Ramos (cell line): Measurements from ENCODE around the gene HIPK2.

Experiments
- in situ Hi-C: fragments of 300-500 bp; cut with MboI; formaldehyde crosslinking; loops from one replicate; pipeline ENCODE4 v1.14.3; 2022; ENCODE audit warnings: low sequenced_read_pairs; ENCODE audit not compliant: unreplicated experiment

Gene HIPK2

DNA sequence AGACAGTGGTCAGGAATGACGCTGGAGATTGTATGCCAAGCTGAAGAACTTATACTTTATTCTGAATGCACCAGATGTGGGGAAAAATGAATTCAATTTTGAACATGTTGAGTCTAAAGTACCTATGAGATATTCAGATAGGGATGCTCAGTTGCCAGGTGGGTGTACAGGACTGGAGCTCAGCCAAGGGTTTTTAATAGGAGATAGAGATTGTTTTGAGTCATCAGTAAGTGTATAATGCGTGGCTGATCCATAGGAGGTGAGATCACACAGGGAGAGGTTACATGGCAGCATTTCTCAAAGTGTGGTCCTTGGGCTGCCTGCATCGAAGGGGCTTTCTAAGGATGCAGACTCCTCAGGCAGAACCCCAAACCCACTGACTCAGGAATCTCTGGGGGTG is 6.8 kb upstream of the HIPK2 start:
- in situ Hi-C loops: no loop called here

DNA sequence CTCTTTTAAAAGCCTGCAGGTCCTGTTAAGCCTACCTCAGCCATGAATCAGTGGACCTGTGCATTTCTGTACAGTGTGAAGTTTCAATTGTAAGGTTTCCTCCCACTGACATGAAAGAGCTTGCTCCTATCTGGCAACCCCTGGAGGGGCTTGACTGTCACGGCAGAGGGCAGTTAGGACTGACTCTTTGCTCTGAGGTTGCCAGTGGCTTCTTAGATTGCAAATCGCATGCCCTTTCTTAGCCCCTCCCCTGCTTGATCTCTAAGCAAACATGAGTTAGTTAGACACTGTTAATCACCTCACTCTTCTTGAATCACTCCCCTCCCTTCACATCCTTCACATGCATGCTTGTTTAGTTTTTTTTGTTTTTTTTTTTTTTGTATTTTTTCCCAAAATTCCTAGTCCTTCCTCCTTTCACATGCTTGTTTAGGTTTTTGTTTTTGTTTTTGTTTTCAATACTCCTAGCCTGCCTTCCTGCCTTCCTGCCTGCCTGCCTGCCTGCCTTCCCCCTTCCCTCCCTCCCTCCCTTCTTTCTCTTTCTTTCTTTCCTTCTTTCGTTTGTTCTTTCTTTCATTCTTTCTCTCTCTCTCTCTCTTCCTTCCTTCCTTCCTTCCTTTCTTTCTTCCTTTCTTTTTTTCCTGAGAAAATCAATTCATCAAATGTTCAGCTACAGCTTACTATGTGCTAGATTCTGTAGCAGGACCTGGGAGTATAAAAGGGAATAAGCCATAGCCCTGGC is 6.0 kb upstream of the HIPK2 start:
- in situ Hi-C loops: no loop called here

GRCh38 chr7:139782932-139783331 is 5.1 kb upstream of the HIPK2 start:
- in situ Hi-C loops: no loop called here

DNA sequence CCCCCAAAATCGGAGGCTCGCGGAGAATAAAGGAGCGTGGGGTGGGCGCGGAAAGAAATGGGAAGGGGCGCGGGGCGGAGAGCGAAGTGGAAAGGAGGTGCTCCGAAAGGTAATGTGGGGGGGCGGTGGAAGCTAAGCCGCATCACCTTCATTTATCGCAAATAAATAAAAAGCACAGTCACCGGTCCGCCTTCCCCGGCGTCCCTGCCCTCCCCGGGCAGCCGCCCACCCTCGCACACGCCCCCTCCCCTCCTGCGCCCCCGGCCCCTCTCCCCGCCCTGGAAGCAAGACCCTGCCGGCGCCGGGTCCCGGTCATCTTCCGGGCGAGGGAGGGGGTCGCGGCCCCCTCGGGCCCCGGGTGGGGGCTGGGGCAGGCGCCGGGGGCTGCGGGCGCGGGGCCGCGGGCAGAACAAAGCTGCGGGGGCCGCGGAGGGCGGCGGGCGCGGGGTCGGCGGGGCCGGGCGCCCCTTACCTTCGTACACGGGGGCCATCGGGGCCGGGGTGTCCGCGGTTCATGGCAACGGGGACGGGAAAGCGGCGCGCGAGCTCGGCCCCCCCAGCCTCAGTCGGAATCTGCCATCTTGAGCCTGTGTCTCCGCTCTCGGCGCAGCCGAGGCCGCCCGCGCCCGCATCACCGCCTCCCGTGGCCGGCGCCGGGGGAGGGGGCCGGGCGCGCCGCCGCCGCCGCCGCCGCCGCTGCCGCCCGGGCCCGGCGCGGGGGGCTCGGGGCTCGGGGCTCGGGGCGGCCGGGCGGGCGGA is 486 bp downstream of the HIPK2 start:
- in situ Hi-C loops: no loop called here

DNA sequence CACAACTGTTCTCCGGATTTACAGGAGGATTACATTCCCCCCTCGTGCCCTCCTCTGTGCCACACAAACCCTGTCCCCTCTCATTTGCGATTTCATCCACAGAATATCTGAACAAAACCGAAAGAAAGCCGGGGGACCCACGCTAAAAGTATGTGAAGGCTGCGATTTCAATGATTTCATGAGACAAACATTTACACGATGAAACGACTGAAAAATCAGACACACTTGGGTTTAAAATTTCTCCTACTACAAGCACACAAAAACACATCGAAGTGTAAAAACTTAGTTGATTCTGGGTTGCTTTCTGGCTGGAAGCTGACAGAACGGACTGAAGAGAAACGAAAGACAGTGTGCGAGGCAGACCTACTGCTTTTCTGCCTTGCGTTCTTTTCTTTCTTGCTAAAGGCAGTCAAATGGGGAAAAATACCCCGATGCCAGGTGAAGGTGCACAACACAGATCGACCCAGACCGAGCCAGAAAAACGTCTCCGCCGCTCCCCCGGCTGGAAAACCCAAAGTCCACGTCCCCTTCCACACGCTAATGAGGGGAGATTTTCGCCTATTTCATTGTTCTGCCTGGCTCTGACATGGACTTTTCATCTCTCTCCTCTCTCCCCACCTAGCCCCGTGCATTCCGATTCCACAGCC is 1.2 kb downstream of the HIPK2 start:
- in situ Hi-C loops: no loop called here

DNA sequence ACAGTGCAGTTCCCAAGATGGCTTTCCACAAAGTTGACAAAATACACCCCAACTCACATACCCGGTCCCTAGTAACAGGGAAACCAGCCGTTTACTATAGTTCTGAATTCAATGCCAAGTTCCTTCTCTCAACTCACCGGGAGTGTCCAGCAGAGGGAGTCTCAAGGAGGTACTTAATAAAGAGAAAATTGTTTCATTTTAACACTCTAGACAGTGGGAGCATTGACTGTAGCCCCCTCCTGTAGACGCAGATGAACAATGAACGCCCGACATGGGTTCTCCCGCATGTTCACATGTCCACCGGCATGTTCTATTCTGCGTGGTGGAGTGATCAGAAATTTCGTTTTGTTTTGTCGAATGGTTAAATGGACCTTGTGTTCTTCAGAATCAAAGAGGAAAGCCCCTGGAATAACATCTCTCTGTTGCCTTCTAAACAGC is 1.9 kb downstream of the HIPK2 start:
- in situ Hi-C loops: no loop called here

DNA sequence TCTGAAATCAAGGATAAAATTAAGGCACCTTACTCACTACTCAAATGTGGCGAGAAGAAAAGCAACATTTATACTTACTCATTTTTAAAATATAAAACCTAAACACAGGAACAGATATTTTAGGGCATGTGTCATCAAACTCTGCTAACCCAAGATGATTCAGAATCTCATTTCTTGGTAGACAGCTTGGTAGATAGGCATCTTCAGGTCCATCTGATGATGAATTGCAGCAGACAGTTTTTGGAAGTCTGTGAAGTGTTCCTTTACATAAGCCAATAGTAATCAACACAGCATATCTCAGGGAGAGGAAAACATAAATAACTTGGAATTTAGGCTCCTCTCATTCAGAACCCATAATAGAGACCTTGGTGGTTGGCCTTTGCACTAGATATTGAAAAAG is 3.4 kb downstream of the HIPK2 start:
- in situ Hi-C loops: no loop called here

- in situ Hi-C loops: no loop called here
Observed at GRCh38 chr7:139773371-139773770, 4.4 kb downstream of the HIPK2 start.

DNA sequence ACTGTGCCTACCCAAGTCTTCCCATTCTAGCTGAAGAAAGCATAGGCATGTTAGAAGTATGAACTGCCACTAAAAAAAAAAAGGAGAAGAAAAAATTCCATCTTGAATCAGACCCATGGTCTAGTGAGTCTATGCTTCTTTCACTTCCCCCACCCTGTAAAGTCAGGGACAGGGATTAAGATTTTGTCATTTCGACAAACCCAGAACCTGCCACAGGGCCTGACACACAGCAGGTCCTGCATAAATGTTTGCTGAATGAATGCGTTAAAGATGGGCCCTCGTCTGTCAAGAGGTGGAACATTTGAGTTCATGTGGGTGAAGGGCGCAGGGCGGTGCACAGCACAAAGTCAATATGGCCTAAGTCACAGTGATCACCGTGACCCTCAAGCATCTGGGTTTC is 4.9 kb downstream of the HIPK2 start:
- in situ Hi-C loops: no loop called here

GRCh38 chr7:139772115-139772514 is 5.7 kb downstream of the HIPK2 start:
- in situ Hi-C loops: no loop called here

DNA sequence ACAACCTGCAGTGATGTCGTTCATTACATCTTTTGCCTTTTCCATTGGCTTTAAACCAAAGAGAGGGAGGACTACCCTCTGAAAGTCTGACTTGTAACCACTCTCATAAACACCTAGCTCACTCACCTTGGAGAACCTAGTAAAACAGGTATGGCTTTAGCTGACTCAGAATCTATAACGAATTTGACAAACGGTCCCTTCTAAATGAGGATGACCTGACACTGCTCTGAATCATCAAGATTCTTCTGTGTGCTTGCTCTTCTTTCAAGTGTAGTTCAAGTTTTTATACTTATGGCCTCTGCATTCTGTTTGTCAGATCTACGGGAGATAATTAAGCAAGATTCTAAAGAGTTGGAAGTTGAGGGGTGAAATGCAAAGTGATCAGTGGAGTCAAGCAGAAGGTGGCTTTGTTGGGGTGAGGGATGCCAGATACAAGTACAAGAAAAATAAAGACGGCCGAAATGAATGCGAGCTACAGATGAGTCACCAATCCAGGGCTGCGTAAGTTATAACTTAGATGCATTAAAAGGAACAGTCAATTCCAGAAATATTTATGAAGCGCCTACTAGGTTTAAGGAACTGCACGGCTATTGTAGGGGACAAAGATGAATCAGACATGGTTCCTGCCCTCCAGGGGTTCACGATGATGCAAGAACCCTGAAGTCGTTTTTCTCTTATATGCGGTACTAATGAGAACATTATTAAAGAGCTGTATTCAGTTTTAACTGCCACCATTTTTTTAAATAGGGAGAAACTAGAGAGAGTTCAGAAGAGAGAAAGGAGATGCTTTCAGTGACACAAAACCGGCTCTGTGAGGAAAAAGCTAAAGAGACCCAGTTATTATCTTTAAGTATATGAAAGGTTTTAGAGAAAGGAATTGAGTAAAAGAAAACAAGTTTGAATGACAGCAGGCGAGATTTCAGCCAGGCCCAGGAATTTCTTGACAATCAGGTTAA is 6.5 kb downstream of the HIPK2 start:
- in situ Hi-C loops: no loop called here

DNA sequence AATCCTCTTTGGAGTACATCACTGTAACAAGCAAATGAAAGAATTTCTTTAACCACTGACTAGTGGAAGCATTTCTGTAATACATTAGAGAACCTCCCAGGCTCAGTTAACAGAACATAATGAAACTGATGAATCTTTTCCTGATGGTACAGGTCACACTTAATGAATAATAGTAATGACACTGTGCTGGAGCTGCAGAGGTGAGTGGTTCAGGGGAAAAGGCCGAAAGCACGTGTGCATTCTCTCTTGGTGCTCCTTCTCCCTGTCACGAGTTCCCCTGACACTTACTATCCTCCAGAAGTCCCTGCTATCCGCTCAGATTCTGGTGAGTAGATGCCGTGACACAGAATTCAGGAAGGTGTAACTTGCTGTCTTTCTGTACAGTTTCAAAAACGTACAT is 8.0 kb downstream of the HIPK2 start:
- in situ Hi-C loops: no loop called here

- in situ Hi-C loops: no loop called here
Observed at GRCh38 chr7:139769066-139769465, 8.7 kb downstream of the HIPK2 start.

DNA sequence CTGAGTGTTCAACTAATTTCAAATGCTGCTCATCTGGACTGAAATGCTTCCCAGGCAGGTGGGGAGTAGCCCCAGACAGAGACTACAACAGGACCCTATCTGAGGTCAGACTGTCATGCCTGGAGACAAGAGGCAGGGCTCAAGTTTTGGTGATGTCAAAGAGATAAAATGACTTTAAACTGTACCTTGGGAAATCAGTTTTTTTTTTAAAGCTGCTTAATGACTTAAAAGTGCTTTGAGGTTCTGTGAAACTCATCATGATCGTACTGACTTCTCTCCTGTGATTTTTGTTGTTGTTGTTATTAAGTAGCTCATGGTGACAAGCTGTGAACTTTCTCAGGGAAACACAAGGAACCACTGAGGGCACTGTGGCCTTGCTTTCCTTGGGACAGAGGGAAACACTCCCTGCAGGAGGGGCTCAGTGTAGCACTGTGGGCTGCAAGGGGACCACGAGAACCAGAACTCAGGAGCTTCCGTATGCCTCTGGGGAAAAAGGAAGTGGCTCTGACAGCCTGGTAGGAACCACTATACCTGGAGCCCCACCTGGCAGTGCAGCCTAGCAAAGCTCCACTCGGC is 9.5 kb downstream of the HIPK2 start:
- in situ Hi-C loops: no loop called here

GRCh38 chr7:139767561-139767982 is 10.2 kb downstream of the HIPK2 start:
- in situ Hi-C loops: no loop called here

DNA sequence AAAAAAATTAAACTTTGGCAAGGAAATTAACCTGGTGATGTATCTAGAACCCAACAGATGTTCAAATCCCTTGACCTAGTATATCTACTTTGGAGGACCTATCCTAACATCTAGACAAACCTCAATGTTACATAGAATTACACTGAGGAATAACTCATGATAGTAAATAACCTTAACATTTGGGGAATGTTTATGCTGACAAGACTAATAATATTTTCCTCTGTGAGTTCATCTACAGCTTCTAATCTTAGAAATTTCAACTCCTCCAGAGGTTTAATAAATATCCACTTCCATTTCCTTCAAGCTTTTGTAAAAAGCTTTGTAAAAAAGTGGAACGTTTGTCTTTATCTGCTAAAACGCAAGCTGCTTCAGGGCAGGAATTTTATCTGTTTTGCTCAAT is 12.7 kb downstream of the HIPK2 start:
- in situ Hi-C loops: no loop called here

- in situ Hi-C loops: no loop called here
Observed at GRCh38 chr7:139763330-139763729, 14.5 kb downstream of the HIPK2 start.

GRCh38 chr7:139762886-139763285 is 14.9 kb downstream of the HIPK2 start:
- in situ Hi-C loops: no loop called here

DNA sequence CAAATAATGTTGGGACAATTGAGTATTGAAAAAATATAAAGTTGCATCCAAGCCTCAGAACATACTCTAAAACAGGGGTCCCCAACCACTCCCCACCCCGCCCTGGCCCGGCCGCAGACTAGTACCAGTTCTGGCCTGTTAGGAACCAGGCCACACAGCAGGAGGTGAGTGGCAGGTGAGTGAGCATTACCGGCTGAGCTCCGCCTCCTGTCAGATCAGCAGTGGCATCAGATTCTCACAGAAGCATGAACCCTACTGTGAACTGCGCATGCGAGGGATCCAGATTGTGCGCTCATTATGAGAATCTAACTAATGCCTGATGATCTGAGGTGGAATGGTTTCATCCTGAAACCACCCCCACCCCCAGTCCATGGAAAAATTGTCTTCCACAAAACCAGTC is 19.4 kb downstream of the HIPK2 start:
- in situ Hi-C loops: no loop called here

DNA sequence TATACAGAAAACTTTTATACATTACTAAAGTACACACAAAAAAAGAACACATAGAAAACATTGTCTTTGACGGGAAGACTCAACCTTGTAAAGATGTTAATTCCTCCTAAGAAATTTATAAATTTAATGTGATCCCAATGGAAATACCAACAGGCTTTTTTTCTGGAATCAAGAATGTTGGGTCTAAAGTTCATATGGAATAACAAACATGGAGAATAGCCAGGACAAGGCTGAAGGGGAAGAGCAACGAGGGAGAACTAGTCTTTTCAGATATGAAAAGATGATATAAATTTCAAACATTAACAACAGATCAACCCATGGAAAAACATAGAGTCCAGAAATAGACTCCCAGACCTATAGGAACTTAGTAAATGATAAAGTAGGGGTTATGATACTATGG is 19.8 kb downstream of the HIPK2 start:
- in situ Hi-C loops: no loop called here
